Measurements from ENCODE around the gene PRDM15.

PRDM15 gene

GRCh38 chr21:41772351-41773080 is 106.6 kb downstream of the PRDM15 start:
- DNase-seq = no peak

GRCh38 chr21:41771625-41771945 is 107.6 kb downstream of the PRDM15 start:
- DNase-seq = no peak

- no peak for DNase-seq
Observed at GRCh38 chr21:41770901-41771624, 108.1 kb downstream of the PRDM15 start.

GRCh38 chr21:41769933-41770332 is 109.2 kb downstream of the PRDM15 start:
- DNase-seq = no peak

- DNase-seq = no peak
Observed at GRCh38 chr21:41769521-41769920, 109.6 kb downstream of the PRDM15 start.

GRCh38 chr21:41769111-41769510 is 110.0 kb downstream of the PRDM15 start:
- DNase-seq = no peak

GRCh38 chr21:41768437-41769042 is 110.6 kb downstream of the PRDM15 start:
- DNase-seq = peak; percentile 12

- DNase-seq = no peak
Observed at GRCh38 chr21:41767606-41768436, 111.3 kb downstream of the PRDM15 start.

- DNase-seq = peak; percentile 29
Observed at GRCh38 chr21:41766883-41767605, 112.1 kb downstream of the PRDM15 start, which contains the start of gene RIPK4. RIPK4 (minus strand) TSS chr21:41767052; CDS start chr21:41767041, 11 bp downstream.

- no peak for DNase-seq
Observed at GRCh38 chr21:41765973-41766882, 112.9 kb downstream of the PRDM15 start.

- no peak for DNase-seq
Observed at GRCh38 chr21:41765420-41765821, 113.7 kb downstream of the PRDM15 start.

GRCh38 chr21:41764558-41765419 is 114.4 kb downstream of the PRDM15 start:
- DNase-seq = no peak

GRCh38 chr21:41763996-41764395 is 115.1 kb downstream of the PRDM15 start:
- no peak for DNase-seq

- no peak for DNase-seq
Observed at GRCh38 chr21:41763398-41763931, 115.7 kb downstream of the PRDM15 start.

- no peak for DNase-seq
Observed at GRCh38 chr21:41762753-41763152, 116.4 kb downstream of the PRDM15 start.

GRCh38 chr21:41761934-41762635 is 117.1 kb downstream of the PRDM15 start:
- no peak for DNase-seq

- DNase-seq = no peak
Observed at GRCh38 chr21:41761211-41761933, 117.8 kb downstream of the PRDM15 start.

- no peak for DNase-seq
Observed at GRCh38 chr21:41760411-41760810, 118.7 kb downstream of the PRDM15 start.

GRCh38 chr21:41759926-41760325 is 119.2 kb downstream of the PRDM15 start:
- DNase-seq = no peak

All from activated gamma-delta T cell treated with Interleukin-2 at 50 U/mL for 16 hours (primary cell).